ENCODE data around the gene UTP14C.

- TF ChIP-seq CTCF (IDR thresholded peaks at IDR 0.05; ENCODE audit: poor library complexity) (no peak), EZH2phosphoT487 (IDR thresholded peaks at IDR 0.05; ENCODE audit: low read depth, severe bottlenecking, unreplicated experiment) (no peak)
Observed at GRCh38 chr13:52067237-52067636, 42.7 kb downstream of the UTP14C start.
